NCI-H510A (cell line): ENCODE data around the gene E2F1.
"Not testable (repeated sequence)": the region's sequence is repeated elsewhere in the genome, so short reads cannot be mapped to it uniquely, and the experiment has no call there.

Experiments used
- DNase-seq: peaks from one replicate; lab custom pipeline; 2025; lab: John Stamatoyannopoulos, UW

E2F1 gene

DNA sequence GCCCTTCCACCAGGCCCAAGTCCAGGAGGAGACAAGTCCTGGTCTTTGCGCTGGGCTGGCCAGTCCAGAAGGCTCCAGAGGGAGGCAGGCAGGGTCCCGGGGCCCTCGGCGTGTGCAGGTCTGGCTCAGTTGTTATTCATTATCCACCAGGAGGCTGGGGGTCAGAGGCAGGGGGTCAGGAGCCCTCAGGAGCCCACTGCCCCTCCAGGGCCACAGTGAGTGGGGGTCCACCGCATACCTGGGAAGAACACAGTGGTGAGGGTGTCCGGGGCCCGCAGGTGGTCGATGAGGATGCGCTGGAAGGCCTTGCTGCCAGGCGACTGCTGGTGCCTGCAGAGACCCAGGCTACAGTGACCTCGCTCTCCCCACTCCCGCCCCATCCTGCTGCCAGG is 28.5 kb downstream of the E2F1 start:
- DNase-seq: no peak

DNA sequence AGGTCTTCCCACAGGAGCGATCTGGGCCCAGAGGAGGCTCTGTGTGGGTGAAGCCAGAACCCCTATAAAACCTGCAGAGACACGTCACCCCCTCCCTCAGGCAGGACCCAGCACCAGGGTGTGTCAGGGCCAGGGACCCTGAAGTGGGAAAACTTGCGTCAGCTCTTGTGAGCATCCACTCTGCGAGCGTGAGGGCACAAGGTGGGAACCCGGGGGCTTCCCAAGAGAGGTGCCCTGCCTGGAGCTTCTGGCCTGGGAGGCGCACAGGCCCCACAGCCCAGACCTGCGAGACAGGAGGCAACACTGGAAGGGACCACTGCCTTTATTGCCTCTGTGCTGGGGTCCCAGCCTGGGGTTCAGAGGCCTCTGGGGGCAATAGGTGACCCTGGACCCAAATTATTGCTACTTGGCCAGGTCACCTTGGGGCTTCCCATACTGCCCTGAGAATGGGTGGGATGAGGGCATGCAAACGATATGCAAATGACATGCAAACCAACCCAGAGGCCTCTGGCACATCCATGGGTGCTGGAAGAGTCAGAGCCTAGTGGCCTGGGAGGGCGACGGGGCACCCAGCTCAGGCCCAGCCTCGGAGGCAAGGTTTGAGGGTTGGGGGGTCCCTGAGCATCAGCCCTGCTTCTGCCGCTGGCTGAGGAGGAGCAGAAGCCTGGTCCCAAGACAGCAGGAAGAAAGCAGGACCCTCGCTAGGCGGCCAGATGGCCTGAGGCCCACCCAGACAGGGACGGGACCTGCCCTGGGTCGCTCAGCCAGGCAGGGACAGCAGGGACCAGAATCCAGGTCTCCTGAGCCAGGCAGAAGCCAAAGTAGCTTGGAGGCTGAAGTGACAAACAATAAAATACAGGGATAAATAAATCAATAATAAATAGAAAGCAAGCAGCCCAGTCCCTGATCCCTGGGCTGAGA is 29.1 kb downstream of the E2F1 start:
- DNase-seq: no peak

DNA sequence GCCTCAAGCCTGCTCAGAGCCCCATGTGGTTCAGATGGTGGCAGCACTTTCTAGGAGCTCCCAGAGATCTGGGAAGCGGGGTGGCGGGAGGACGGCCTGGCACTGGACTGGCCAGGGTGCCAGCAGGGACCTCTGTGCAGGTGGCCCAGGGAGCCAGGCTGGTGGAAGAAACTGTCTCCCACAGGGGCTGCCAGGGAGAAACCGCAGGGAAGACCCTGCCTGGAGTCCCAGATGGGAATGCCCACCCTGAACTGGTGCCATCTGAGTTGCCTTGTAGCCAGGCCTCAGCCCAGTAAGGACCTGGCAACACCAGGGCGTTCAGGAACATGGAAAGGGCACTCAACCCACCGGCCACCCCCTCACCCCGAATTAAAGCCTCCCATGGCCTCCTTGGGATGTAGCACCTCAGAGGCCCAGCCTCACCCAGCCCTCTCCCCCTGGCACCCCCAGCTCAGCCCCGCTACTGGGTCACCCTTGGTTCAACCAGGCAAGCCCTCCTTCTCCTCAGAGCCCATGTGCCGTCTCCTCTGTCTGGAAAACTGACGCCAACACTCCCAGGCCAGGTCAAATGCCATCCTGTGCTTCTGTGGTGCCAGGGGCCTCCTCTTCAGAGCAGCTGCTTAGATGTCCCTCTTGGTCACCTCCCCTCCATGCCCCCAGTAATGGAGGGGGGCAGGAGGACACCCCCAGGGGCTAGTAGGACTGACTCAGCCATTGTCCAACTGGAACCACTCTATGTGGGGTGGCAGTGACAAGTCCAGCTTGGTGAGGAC is 30.0 kb downstream of the E2F1 start:
- DNase-seq: no peak

DNA sequence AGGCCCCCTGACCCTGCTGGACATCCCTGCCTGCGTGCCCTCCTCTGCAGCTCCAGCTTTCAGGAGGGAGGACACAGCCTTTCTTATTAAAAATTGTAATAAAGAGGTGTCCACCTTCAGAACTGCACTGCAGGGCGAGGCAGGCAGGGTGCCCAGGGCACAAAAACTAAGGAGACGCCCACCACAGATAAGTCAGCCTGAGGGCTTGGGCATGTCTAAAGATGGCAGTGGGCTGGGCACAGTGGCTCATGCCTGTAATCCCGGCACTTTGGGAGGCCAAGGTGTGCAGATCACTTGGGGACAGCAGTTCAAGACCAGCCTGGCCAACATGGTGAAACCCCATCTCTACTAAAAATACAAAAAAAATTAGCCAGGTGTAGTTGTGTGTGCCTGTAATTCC is 31.0 kb downstream of the E2F1 start:
- DNase-seq: no peak

DNA sequence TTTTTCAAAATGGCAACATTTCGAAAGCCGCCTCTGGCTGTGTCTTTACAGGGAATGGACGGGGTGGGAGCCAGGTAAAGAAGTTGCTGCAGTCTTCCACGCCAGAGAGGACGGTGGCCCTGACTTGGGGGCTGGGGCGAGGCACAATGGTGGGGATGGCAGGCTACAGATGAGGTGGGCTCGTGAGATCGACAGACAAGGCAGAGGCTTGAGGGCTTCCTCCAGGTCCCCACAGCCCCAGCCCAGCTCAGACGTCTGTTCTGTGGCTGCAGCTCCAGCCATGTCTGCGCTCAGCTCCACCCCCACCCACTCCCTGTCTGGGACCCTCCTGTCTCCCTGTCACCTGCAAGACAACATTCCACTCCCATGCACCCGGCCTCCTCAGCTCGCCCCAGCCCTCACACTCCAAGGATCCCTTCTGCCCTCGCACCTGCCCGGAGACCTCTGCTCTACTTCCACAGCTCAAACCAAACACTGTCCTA is 31.5 kb downstream of the E2F1 start:
- DNase-seq: peak; percentile 42

DNA sequence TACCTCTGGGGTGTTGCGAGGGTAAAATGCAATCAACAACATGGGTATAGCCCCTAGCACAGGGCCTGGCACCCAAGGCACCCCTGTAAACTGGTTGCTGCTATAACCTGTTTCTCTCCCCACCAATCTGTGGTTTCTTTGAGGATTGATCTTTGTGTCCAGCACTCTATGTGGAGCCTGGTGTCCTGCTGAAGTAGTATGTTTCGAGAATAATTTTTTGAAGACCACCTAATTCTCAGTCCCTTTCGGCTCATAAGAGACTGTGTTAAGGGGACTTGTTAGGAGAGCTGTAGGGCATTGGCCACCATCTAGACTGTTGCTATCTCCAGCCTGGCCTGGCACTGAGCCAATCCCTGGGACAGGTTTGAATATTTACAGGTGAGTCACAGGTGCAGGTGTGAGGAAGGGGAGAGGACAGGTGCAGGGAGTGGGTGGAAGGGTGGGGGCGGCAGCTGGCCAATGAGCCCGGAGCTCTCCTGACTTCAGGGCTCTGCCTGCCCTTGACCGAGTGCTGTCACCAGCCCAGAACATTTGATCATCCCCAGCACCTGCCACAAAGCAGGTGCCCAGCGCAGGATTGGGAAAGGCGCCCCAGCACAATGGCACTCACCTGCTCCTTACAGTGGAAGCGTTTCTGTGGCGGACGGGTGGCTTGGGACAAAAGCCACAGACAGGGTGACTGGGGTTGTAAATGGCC is 32.1 kb downstream of the E2F1 start:
- peak; percentile 97 for DNase-seq

DNA sequence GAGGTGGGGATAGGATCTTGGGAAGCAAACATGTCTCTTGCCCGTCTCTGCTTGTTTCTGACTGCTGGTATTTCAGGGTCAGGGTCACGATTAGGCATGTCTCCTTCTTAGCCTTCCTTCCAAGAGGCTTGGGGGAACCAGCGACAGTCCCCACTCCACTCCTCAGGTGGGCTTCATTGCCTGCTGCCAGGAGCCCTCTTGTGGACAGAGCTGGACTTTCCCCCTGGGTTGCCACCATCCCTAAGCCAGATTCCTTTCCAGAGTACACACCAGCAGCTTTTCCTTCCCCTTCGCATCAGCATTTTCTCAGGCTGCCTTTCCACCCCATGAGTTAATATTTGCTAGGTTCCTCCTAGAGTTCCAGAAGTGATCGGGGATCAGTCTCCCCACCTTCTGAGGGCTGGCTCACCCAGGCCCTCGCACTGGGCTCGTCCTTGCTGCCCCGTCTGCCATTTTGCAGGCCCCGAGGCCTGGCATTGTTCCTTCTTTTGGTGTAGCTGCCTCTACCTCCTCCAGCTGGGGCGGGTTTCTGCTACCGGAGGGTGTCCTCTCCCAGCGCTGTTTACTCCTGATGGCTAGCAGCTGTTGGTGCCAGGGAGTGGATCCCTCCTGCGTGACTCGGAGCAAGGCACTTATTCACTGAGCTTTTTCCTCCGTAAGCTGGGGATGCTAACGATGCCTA is 32.8 kb downstream of the E2F1 start:
- DNase-seq: peak; percentile 59

DNA sequence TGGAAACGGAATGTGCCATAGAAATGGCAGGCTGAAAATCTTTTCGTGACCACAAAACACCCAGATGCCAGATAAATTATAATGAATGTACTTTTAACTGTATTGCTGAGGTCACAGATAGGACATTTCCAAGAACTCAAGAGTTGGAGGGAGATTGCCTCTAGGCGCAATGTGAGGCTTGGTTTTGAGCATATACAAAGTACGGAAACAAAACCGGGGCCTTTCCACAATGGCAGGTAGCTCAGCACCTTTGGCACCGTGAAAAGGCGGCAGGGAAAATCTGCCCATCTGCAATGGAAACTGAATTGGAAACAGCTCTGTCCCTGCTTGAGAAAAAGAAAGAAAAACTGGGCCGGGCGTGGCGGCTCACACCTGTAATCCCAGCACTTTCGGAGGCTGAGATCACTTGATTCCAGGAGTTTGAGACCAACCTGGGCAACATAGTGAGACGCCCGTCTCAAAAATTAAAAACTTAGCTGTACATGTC is 34.6 kb downstream of the E2F1 start:
- no peak for DNase-seq

DNA sequence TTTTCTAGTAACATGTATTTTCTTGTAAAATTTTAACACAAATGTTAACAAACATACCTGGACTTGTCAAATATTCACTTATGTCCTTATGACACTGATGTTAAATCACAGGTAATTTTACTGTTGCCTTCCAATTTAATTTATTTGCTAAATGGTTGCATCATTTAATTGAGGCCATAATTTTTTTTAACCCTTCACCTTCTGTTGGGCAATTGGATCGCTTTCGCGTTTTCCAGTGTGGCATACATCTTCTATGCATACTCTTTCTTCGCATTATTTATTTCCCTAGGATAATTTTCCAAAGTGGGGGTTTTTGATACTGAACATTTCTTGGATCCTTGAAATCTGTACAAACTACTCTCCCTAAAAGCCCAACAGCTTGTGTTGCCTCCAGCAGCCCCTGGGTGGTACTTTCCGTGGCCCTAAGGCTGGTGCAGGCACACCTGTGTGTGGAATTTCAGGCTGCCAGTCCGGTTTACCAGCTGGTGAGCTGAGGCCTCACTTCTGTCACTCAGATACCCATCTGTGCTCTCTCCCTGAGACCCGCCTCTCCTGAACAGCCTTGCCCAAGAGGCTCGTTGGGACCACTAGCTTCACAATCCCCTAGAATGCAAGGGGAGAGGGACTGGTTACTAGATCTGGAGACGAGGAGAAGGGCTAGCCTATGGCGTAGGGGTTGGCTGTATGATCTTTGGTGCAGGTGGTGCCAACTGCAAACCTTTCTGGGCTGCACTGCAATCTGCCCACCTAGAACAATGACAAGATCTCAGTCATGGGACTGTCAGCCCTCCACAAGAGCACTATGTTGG is 35.2 kb downstream of the E2F1 start:
- peak; percentile 76 for DNase-seq

DNA sequence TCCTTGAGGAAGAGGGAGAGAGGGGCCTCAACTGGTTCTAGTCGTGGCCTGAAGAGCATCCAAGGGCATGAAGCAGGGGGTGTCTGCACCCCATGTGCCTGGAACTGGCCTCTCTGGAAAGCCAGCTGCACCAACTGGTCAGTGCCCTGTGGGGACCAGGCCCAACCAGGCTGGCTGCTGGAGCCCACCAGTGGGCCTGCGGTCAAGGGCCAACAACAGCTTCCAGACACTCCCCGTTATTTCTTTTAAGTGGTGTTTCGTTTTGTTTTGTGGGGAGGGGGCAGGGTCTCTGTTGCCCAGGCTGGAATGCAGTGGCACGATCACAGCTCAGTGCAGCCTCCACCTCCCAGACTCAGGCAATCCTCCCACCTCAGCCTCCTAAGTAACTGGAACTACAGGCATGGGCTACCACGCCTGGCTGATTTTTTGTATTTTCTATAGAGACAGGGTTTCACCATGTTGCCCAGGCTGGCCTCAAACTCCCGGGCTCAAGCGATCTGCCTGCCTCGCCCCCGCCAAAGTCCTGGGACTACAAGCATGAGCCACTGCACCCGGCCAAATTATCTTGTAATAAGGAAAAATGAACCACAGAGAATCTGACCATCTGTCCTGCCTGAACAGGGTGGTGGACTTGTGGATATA is 36.0 kb downstream of the E2F1 start:
- DNase-seq: no peak

DNA sequence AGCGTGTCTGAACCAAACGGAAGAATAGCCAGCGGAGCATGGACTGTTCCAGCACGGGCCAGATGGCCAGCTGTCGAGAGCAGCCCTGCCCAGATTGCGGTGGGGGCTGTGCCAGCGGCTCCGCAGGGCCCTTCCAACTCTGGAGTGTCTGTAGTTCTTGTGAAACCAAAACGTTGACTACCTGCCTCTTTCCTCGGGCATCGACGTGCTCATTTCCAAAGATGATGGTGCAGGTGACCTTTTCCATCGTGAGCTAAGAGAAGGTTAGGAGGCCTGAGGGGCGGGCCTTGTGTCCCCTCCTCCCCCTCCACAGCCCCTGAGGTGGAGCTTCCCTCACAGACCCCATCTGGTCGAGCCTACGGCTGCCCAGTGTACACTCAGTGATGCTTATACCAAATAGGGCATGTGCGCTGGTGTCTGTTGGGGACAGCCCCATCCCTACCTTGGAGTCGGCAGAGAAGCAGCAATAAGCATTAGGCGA is 36.9 kb downstream of the E2F1 start:
- DNase-seq: peak; percentile 44

DNA sequence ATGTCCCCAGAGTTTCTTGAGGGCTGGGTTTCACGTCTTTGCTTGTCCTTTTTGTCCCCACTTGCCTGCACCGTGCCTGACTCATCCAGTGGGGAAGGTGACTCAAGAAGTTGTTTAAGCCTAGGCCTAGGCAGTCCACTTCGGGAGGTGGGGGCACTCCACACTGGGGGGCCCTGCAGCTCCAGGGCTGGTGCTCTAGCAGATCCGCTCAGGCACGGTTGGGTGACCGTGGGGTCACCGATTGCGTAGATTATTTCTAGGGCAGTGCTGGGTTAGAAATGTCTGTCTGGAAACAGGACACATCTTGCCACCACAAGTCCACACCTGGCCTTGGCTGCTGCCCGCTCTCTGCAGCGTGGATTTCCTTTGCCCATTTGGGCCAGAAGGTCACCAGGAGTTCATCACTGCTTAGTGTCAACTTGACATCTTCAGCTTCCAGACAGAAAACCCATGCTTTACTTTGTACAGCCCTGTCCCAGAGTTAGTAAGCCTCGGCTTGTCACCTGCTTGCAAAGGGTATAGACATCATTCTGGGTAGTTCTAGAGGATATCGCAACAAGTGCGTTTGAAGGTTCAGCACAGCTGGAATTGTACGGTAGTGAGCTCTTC is 37.7 kb downstream of the E2F1 start:
- DNase-seq: no peak

DNA sequence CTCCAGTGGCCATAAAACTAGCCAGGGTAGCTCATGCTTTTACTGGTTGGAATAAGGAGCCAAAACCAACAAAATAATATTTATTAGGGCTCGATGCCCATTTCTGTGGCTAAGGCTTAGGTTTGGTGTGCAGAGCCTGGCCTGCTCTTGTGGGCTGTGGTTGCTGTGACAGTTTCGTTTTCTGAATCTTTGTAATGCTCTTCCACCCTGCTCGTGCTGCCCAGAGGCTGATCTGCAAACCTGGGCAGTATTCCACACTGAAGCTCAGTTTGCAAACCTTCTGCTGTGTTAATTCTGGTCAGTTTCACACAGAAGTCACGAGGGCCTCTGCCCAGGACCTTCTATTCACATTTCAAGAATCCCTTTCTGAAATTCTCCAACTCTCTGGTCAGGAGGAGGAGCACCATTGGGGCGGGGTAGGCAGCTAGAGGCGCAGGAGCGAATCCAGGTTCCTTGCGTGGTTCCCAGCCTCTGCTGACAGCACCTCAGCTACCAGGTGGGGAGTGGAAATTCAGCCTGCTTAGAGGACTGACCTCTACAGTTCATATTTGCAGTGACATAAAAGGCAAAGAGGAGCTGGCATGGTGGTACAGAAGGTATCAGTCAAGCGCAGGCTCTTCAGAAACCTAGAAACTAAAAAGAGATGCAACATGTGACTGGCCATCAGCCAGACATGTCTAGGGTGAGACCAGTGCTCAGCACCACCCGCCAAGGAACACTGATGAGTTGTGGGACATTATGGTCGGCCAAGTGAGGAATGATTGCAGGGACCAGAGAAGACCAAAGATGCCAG is 38.4 kb downstream of the E2F1 start:
- DNase-seq: no peak

DNA sequence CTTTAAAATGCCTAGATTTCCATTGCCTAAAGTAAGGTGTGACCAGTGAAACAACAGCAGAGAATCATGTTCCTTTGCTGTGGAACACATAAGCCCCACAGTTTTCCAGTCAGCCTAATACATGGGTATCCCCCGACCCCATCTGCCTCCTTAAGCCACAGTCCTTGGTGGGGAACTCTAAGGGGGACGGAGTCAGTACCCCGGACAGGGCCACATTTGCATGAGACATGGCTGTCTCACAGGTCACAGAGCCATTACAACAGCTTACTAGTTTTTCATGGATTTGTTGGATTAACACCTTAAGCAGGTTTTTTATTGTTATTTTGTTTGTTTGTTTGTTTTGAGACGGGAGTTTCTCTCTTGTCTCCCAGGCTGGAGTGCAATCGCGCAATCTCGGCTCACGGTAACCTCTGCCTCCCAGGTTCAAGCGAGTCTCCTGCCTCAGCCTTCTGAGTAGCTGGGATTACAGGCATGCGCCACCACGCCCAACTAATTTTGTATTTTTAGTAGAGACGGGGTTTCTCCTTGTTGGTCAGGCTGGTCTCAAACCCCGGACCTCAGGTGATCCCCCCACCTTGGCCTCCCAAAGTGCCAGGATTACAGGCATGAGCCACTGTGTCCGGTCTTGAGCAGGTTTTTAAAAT is 39.1 kb downstream of the E2F1 start:
- not testable (repeated sequence) for DNase-seq

DNA sequence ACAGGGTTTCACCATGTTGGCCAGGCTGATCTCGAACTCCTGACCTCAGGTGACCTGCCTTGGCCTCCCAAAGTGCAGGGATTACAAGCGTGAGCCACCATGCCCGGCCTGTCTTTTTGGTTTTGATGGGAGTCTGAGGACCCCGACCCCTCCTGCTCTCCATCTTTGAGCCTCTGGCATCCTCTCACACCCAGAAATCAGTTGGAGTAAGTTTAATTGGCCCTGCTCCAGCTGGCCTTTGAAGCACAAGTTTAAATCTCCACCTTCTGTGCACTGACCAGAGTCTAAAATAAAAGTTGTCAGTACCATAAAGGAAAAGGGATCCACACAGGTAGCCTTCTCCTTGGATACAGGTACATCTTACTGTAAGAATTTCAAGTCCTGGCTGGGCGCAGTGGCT is 40.0 kb downstream of the E2F1 start:
- DNase-seq: no peak

DNA sequence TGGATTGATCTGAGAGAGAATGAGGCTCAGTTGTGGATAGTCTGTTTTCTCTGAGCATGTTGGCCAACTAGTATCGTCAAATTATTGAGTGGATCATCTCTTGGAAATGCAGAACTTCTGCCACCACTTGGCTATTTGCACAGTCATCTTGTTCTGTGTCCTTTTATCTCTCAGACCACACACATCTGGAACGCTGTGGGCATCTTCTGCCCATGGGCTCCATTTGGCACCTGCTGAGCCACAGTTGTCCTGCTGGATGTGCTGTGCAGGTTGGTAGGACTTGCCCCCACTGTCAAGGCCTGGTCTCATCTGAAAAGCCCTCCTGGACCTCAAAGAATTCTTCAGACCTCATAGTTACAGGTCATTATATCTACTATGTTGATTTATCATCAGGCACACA is 40.8 kb downstream of the E2F1 start:
- DNase-seq: no peak

DNA sequence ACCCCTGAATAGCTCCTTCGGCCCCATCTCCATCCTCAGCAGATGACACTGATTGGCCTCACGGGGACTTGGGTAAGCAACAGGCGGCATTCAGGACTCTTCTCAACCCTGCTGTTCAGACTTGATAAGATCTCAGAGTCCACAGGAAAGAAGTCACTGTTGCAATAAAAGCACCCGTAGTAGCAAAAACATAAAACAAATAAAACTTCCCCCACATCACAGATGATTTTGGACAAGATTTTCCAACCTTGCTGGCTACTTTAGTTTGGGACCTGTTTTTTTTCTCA is 41.2 kb downstream of the E2F1 start:
- DNase-seq: no peak

DNA sequence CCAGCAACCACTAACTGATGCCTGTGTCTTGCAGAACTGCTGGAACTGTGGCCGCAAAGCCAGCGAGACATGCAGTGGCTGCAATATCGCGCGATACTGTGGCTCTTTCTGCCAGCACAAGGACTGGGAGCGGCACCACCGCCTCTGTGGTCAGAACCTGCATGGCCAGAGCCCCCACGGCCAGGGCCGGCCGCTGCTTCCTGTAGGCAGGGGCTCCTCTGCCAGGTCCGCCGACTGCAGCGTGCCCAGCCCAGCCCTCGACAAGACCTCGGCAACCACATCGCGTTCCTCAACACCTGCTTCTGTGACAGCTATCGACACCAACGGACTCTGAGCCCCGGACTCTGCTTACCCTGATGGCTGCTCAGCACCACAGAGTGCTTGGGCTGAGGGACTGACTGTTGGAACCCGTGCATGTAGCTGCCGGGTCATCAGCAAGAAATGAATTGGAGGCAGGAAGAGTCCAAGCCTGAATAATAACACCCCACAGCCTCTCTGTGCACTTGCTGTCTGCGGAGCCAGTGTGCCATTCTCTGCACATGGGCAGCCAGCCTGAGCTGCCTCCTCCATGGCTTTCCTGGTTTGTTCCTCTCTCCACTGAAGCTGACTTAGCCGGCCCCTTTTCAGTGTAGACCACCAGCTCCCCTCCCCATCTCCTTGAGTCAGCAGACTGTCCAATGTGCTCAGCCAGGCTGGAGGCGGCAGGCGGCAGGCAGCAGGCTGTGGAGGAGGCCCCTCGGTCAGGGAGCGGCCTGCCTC is 41.7 kb downstream of the E2F1 start:
- DNase-seq: no peak
